ENCODE data around the gene CCT7. TPM values are rescaled to one million over a fixed set of nuclear protein-coding genes. Genes with fewer than 3 reads are reported as not detected.
A peak's percentile ranks its signal among the peaks of the same experiment; 100 is the strongest.

CCT7 gene
- total and polyA plus RNA-seq, 10 donors, result 112 to 184 (median 150) TPM

GRCh38 chr2:73266061-73266901 is 32.2 kb downstream of the CCT7 start:
- H3K27me3 ChIP-seq (replicated peaks in 1 of 7), result peaks cover 0 to 26% (median 0%) of the 10 kb centered on the region in 7 donors
- intact Hi-C loops (cut with DNase I; ENCODE audit: low total_unique reads), result no loop called here
- H3K4me3 ChIP-seq, result no peak overlapping the region
- H3K36me3 ChIP-seq, result peaks cover 0 to 61% (median 9%) of the 10 kb centered on the region in 6 donors
- no peak overlapping the region for H3K27ac ChIP-seq
- WGBS, 5 donors, result 82 to 94% (median 93%) methylated on average over 9 to 26 of the region's 26 CpGs
- H3K4me1 ChIP-seq, result peaks cover 0 to 16% (median 7%) of the 10 kb centered on the region in 6 donors
- no peaks in the 10 kb centered on the region for H3K9me3 ChIP-seq
- no peak for TF ChIP-seq POLR2A (IDR thresholded peaks at IDR 0.05)
- TF ChIP-seq POLR2AphosphoS5 (IDR thresholded peaks at IDR 0.05), result no peak
- no peak for TF ChIP-seq CTCF (IDR thresholded peaks at IDR 0.05 in 8 of 11, conservative IDR thresholded peaks at IDR 0.05 in 3 of 11)
- DNase-seq, result no peak

DNA sequence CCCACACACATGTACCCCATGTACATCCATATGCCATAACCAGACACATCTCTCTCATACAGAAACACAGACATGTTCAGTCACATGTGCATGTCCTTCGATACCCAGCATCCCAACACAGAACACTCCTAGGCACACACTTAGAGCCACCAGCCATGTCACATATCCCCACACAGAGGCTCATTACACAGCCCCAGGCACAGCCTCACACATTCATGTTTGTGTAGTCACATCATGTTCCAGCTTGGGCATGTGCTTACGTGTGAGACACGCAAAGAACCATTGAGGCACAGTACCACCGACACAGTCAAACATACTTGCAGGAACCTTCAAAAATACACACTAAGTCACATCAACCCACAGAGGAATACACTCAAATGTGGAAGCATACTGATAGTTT is 32.9 kb downstream of the CCT7 start:
- Histone ChIP-seq H3K27ac (no peak overlapping the region), H3K4me1 (peaks cover 0 to 16% (median 7%) of the 10 kb centered on the region in 6 donors), H3K9me3 (no peaks in the 10 kb centered on the region), H3K36me3 (peaks cover 0 to 60% (median 9%) of the 10 kb centered on the region in 6 donors), H3K4me3 (no peak overlapping the region), H3K27me3 (replicated peaks in 1 of 7) (peaks cover 0 to 26% (median 0%) of the 10 kb centered on the region in 7 donors)
- DNase-seq, result no peak
- WGBS, 5 donors, result 97 to 99% (median 98%) methylated on average over 4 of the region's 4 CpGs
- intact Hi-C loops (cut with DNase I; ENCODE audit: low total_unique reads), result no loop called here
- TF ChIP-seq POLR2AphosphoS5 (IDR thresholded peaks at IDR 0.05), result no peak
- no peak for TF ChIP-seq CTCF (IDR thresholded peaks at IDR 0.05 in 8 of 11, conservative IDR thresholded peaks at IDR 0.05 in 3 of 11)
- TF ChIP-seq POLR2A (IDR thresholded peaks at IDR 0.05), result no peak

DNA sequence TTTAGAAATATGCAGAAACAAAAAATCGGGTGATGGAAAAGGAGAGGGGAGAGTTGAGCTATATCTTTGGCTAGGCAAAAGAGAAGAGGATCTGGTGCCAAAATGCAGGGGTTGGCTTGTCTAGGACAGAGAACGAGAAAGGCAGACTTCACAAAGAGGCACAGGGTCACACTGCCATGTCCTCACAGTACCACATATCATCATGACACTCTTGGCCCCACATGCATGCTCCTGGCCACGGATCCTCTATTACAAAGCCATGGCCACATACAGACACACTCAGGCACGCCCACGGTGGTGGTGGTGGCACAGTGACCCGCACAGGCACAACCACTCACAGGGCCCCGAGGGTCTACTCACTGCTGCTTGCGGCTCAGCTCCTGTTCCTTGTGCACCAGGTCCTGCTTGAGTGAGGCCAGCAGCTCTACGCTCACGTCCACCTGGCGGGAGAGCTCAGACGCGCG is 34.3 kb downstream of the CCT7 start:
- peak overlapping the region in 3 of 8 donors; percentile 20 to 61 (median 30) for H3K4me3 ChIP-seq
- H3K27me3 ChIP-seq (replicated peaks in 1 of 7), result peaks cover 0 to 26% (median 0%) of the 10 kb centered on the region in 7 donors
- no peaks in the 10 kb centered on the region for H3K9me3 ChIP-seq
- no peak overlapping the region for H3K27ac ChIP-seq
- no peak for TF ChIP-seq POLR2A (IDR thresholded peaks at IDR 0.05)
- no peak for TF ChIP-seq CTCF (IDR thresholded peaks at IDR 0.05 in 8 of 11, conservative IDR thresholded peaks at IDR 0.05 in 3 of 11)
- TF ChIP-seq POLR2AphosphoS5 (IDR thresholded peaks at IDR 0.05), result no peak
- 61 to 96% (median 76%) methylated on average over 13 to 14 of the region's 14 CpGs for WGBS, 5 donors
- H3K36me3 ChIP-seq, result peaks cover 0 to 54% (median 6%) of the 10 kb centered on the region in 6 donors
- H3K4me1 ChIP-seq, result peaks cover 0 to 16% (median 7%) of the 10 kb centered on the region in 6 donors
- intact Hi-C loops (cut with DNase I; ENCODE audit: low total_unique reads), result no loop called here
- DNase-seq, result no peak
